GM21447 (cell line): ENCODE data around the gene CDC5L.

ENCODE experiments used
- ATAC-seq: cut with Tn5 transposase; IDR thresholded peaks from one replicate; pipeline ENCODE4 v1.9.1; 2021; ENCODE audit not compliant: unreplicated experiment

CDC5L gene

GRCh38 chr6:44495036-44495901 lies 107.8 kb downstream of the CDC5L start:
- ATAC-seq: no peak

- ATAC-seq: no peak
Measured at GRCh38 chr6:44496665-44497369, 109.3 kb downstream of the CDC5L start.

- ATAC-seq: no peak
Measured at GRCh38 chr6:44497807-44498206, 110.3 kb downstream of the CDC5L start.

- ATAC-seq: no peak
Measured at GRCh38 chr6:44498436-44498835, 110.9 kb downstream of the CDC5L start.

GRCh38 chr6:44499609-44500008 lies 112.1 kb downstream of the CDC5L start:
- no peak for ATAC-seq
